ENCODE results near the gene IFFO2. TPM values are rescaled to one million over a fixed set of nuclear protein-coding genes. Genes with fewer than 3 reads are reported as not detected.

Gene IFFO2
- total and polyA plus RNA-seq, 2 donors (not counting 1 experiment from before 2014, with no cell fraction given), result 5.8 to 10.4 TPM

DNA sequence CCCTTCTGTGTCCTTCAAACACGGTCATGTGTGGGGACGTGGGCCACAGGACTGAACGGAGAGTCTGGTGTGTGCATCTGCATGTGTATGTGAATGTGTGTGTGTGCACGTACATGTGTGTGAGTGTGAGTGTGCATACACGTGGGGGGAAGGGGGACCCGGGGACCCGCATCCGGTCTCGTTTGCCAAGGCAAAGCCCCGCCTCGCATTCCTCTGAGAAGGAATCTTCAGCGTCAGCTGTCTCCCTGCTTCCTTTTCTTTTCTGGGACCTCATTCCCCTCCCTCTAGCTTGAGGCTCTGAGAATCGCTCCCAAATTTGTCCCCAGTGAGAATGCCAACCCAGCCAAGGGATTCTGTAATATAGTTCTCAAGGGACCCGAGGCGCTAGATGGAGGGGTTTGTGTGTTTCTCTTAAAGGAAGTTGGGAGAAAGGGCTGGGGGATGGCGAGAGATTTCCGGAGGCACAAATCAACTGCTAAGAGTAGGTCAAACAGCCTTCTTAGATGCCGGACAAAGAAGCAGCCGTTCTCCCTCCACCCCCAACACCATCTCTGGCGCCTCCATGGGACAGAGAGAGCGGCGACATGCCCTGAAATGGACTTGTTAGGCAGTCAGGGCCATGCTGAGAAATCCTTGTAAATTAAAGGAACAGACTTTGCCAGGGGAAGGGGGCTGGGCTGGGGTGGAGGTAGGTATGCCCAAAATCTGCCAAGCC is 6.6 kb downstream of the IFFO2 start:
- DNase-seq (ENCODE audit: low read depth in 2 of 2), result peak; percentile 61 to 72
- TF ChIP-seq, protein P1, sequence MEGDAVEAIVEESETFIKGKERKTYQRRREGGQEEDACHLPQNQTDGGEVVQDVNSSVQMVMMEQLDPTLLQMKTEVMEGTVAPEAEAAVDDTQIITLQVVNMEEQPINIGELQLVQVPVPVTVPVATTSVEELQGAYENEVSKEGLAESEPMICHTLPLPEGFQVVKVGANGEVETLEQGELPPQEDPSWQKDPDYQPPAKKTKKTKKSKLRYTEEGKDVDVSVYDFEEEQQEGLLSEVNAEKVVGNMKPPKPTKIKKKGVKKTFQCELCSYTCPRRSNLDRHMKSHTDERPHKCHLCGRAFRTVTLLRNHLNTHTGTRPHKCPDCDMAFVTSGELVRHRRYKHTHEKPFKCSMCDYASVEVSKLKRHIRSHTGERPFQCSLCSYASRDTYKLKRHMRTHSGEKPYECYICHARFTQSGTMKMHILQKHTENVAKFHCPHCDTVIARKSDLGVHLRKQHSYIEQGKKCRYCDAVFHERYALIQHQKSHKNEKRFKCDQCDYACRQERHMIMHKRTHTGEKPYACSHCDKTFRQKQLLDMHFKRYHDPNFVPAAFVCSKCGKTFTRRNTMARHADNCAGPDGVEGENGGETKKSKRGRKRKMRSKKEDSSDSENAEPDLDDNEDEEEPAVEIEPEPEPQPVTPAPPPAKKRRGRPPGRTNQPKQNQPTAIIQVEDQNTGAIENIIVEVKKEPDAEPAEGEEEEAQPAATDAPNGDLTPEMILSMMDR (conservative IDR thresholded peaks at IDR 0.05 in 1 of 2, IDR thresholded peaks at IDR 0.05 in 1 of 2; ENCODE audit: low read depth in 1 of 2, low read length in 2 of 2), result peak; percentile 14 to 24
- no peak for TF ChIP-seq EZH2 (IDR thresholded peaks at IDR 0.05; ENCODE audit: low read length, missing control alignments)
- Histone ChIP-seq H3K27me3 (ENCODE audit: control insufficient read depth, insufficient read depth, low read length) (no peaks in the 10 kb centered on the region), H4K20me1 (ENCODE audit: control insufficient read depth, extremely low read depth, insufficient read depth, low read length) (no peaks in the 10 kb centered on the region), H3K27ac (ENCODE audit: insufficient read depth, low read length) (peak overlapping the region; percentile 97), H3K79me2 (ENCODE audit: control insufficient read depth, insufficient read depth, low read length) (peaks cover 87% of the 10 kb centered on the region), H3K4me1 (ENCODE audit: control insufficient read depth, extremely low read depth, insufficient read depth, low read length) (peaks cover 53% of the 10 kb centered on the region), H2AFZ (ENCODE audit: low read length) (peak overlapping the region; percentile 59), H3K4me3 (replicated peaks in 1 of 4; ENCODE audit: control extremely low read depth in 1 of 4, insufficient read depth in 1 of 4, low read depth in 3 of 4, low read length in 4 of 4) (peak overlapping the region; percentile 18 to 50 (median 35)), H3K9me3 (ENCODE audit: control insufficient read depth, insufficient read depth, low read depth, low read length) (no peaks in the 10 kb centered on the region), H3K36me3 (ENCODE audit: control insufficient read depth, insufficient read depth, low read length) (no peaks in the 10 kb centered on the region), H3K9ac (ENCODE audit: insufficient read depth, low read length) (peak overlapping the region; percentile 70), H3K4me2 (ENCODE audit: extremely low read depth, insufficient read depth, low read length) (peak overlapping the region; percentile 100)

DNA sequence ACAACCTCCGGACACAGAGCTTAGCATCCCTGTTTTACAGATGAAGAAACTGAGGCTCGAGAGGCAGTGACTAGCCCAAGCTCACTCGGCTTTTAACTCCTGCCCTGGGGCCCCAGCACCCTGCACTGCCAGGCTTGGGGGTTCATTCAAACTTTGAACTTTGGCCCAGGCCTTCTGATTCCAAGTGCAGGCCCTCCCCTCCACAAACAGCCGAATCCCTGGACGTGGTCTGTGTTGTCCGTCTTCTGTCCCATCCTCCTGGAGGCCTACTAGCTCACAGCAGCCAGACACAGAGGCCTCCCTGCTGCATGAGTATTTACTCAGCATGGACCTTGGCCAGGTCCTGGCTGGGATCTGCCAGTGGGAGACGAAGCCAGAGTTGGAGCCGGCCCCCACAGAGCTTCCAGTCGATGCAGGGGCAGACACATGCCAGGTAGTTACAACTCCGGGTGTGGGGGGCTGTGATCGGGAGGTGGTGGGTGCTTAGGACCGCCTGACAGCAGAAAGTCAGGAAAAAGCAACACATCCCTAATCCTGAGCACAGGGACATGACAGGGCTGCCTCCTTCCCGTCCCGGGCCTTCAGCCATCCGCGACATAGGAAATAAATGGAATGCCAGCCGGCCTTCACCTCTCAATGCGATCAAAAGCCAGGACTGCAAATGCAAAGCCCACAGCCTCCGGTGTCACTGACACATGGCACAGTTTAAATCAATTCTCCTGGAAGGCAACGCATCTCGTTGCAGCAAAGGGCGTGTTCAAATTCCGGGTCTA is 7.4 kb downstream of the IFFO2 start:
- Histone ChIP-seq H4K20me1 (ENCODE audit: control insufficient read depth, extremely low read depth, insufficient read depth, low read length) (no peaks in the 10 kb centered on the region), H3K27me3 (ENCODE audit: control insufficient read depth, insufficient read depth, low read length) (no peaks in the 10 kb centered on the region), H3K36me3 (ENCODE audit: control insufficient read depth, insufficient read depth, low read length) (no peaks in the 10 kb centered on the region), H3K9ac (ENCODE audit: insufficient read depth, low read length) (peak overlapping the region; percentile 70), H3K79me2 (ENCODE audit: control insufficient read depth, insufficient read depth, low read length) (peaks cover 87% of the 10 kb centered on the region), H3K27ac (ENCODE audit: insufficient read depth, low read length) (peak overlapping the region; percentile 97), H3K4me2 (ENCODE audit: extremely low read depth, insufficient read depth, low read length) (peak overlapping the region; percentile 100), H3K4me1 (ENCODE audit: control insufficient read depth, extremely low read depth, insufficient read depth, low read length) (peaks cover 54% of the 10 kb centered on the region), H3K4me3 (replicated peaks in 1 of 4; ENCODE audit: control extremely low read depth in 1 of 4, insufficient read depth in 1 of 4, low read depth in 3 of 4, low read length in 4 of 4) (peak overlapping the region in 3 of 4 experiments; percentile 28 to 50 (median 42)), H3K9me3 (ENCODE audit: control insufficient read depth, insufficient read depth, low read depth, low read length) (no peaks in the 10 kb centered on the region), H2AFZ (ENCODE audit: low read length) (peak overlapping the region; percentile 59)
- peak; percentile 70 to 91 for DNase-seq (ENCODE audit: low read depth in 2 of 2)
- TF ChIP-seq, protein P1 (conservative IDR thresholded peaks at IDR 0.05 in 1 of 2, IDR thresholded peaks at IDR 0.05 in 1 of 2; ENCODE audit: low read depth in 1 of 2, low read length in 2 of 2), result peak; percentile 7 to 11
- no peak for TF ChIP-seq EZH2 (IDR thresholded peaks at IDR 0.05; ENCODE audit: low read length, missing control alignments)
